Neural progenitor cell (in vitro differentiated cells): Measurements from ENCODE around the gene DLG2. TPM values are rescaled to one million over a fixed set of nuclear protein-coding genes. Genes with fewer than 3 reads are reported as not detected.

Source experiments
- DNase-seq: peaks from one replicate; pipeline ENCODE4 v3.0.0-alpha.2; 2016; ENCODE audit warnings: low spot score
- H2AFZ ChIP-seq: fragments of 200-600 bp; sonication (generic); replicated peaks from 2 replicates; pipeline ENCODE4 v1.6.1; 2016; ENCODE audit warnings: antibody characterized with exemption
- H3F3A ChIP-seq: fragments of 200-600 bp; sonication (generic); 2 replicates; pipeline ENCODE4 v1.6.1; 2016; ENCODE audit warnings: antibody characterized with exemption, low read depth
- H3K27ac ChIP-seq: fragments of 200-600 bp; sonication (generic); 2 replicates; pipeline ENCODE4 v1.5.1; 2016; ENCODE audit warnings: mild to moderate bottlenecking
- H3K27me3 ChIP-seq: fragments of 200-600 bp; sonication (generic); 2 replicates; pipeline ENCODE4 v1.6.1; 2016; ENCODE audit warnings: mild to moderate bottlenecking, moderate library complexity
- H3K36me3 ChIP-seq: fragments of 200-600 bp; sonication (generic); 2 replicates; pipeline ENCODE4 v1.5.1; 2016
- H3K4me1 ChIP-seq: fragments of 200-600 bp; sonication (generic); 2 replicates; pipeline ENCODE4 v1.6.1; 2016; ENCODE audit warnings: mixed run types
- H3K4me2 ChIP-seq: fragments of 200-600 bp; sonication (generic); 2 replicates; pipeline ENCODE4 v1.6.1; 2016
- H3K4me3 ChIP-seq: fragments of 200-600 bp; sonication (generic); 2 replicates; pipeline ENCODE4 v1.5.1; 2016
- H3K79me2 ChIP-seq: fragments of 200-600 bp; sonication (generic); 2 replicates; pipeline ENCODE4 v1.6.1; 2016; ENCODE audit warnings: low read depth
- H3K9ac ChIP-seq: fragments of 200-600 bp; sonication (generic); 2 replicates; pipeline ENCODE4 v1.6.1; 2016
- H3K9me3 ChIP-seq: fragments of 200-600 bp; sonication (generic); 2 replicates; pipeline ENCODE4 v1.5.1; 2016; ENCODE audit warnings: low read depth
- H4K20me1 ChIP-seq: fragments of 200-600 bp; sonication (generic); 2 replicates; pipeline ENCODE4 v1.6.1; 2016; ENCODE audit warnings: low read depth
- H3K27ac Mint-ChIP-seq: 3 replicates; pipeline ENCODE4 v1.8.0; 2021; ENCODE audit warnings: mixed read lengths
- H3K27me3 Mint-ChIP-seq: 2 replicates; pipeline ENCODE4 v1.8.0; 2022; ENCODE audit warnings: low read depth, mild to moderate bottlenecking, inconsistent platforms, moderate library complexity, mixed read lengths; ENCODE audit not compliant: insufficient read depth
- H3K36me3 Mint-ChIP-seq: 3 replicates; pipeline ENCODE4 v1.8.0; 2021; ENCODE audit warnings: mixed read lengths
- H3K4me1 Mint-ChIP-seq: 3 replicates; pipeline ENCODE4 v1.8.0; 2021; ENCODE audit warnings: mixed read lengths
- H3K4me3 Mint-ChIP-seq: 3 replicates; pipeline ENCODE4 v1.8.0; 2021; ENCODE audit warnings: mild to moderate bottlenecking, moderate library complexity, mixed read lengths
- H3K9me3 Mint-ChIP-seq: 3 replicates; pipeline ENCODE4 v1.8.0; 2020; ENCODE audit warnings: mixed read lengths
- CTCF ChIP-seq: fragments of 200-600 bp; sonication (generic); IDR thresholded peaks from 2 replicates; pipeline ENCODE4 v1.5.1; 2017; ENCODE audit warnings: antibody characterized with exemption, mild to moderate bottlenecking
- EZH2 ChIP-seq: fragments of 200-600 bp; sonication (generic); IDR thresholded peaks from 2 replicates; pipeline ENCODE4 v1.6.1; 2017; ENCODE audit warnings: antibody characterized with exemption, mild to moderate bottlenecking, moderate library complexity
- EZH2phosphoT487 ChIP-seq: fragments of 200-600 bp; sonication (generic); IDR thresholded peaks from 2 replicates; pipeline ENCODE4 v1.6.1; 2017; ENCODE audit warnings: antibody characterized with exemption
- total RNA-seq: library from RNA; depleted of rRNA; stranded (reverse); fragments of >200 nt; gene quantifications from 2 replicates; pipeline ENCODE4 v1.2.3, GENCODE V29; 2015; ENCODE audit warnings: low replicate concordance

The DLG2 gene
- total RNA-seq, 1 donor from 2014 or later = 7.5 TPM

- Histone ChIP-seq H3K4me2 (no peak overlapping the region), H2AFZ (no peak overlapping the region), H3F3A (no peaks in the 10 kb centered on the region), H4K20me1 (no peaks in the 10 kb centered on the region), H3K9ac (no peak overlapping the region), H3K27me3 (no peaks in the 10 kb centered on the region), H3K79me2 (no peaks in the 10 kb centered on the region), H3K36me3 (no peaks in the 10 kb centered on the region), H3K4me3 (no peak overlapping the region), H3K27ac (no peak overlapping the region), H3K9me3 (no peaks in the 10 kb centered on the region), H3K4me1 (no peaks in the 10 kb centered on the region)
- Mint-ChIP-seq H3K4me1 (no peaks in the 10 kb centered on the region), H3K36me3 (no peaks in the 10 kb centered on the region), H3K4me3 (no peak overlapping the region), H3K27me3 (no peaks in the 10 kb centered on the region), H3K27ac (no peak overlapping the region), H3K9me3 (no peaks in the 10 kb centered on the region)
- TF ChIP-seq EZH2 (no peak), EZH2phosphoT487 (no peak), CTCF (no peak)
- DNase-seq = no peak
Measured at GRCh38 chr11:84211896-84212295, 1415.2 kb downstream of the DLG2 start.

GRCh38 chr11:84194696-84195095 lies 1432.4 kb downstream of the DLG2 start:
- H3K27me3 ChIP-seq = no peaks in the 10 kb centered on the region
- H3K27ac Mint-ChIP-seq = no peak overlapping the region
- no peaks in the 10 kb centered on the region for H3F3A ChIP-seq
- DNase-seq = no peak
- no peak overlapping the region for H3K4me3 ChIP-seq
- peaks cover 7% of the 10 kb centered on the region for H3K9me3 Mint-ChIP-seq
- no peaks in the 10 kb centered on the region for H3K9me3 ChIP-seq
- H3K4me1 Mint-ChIP-seq = no peaks in the 10 kb centered on the region
- H3K4me3 Mint-ChIP-seq = no peak overlapping the region
- no peak overlapping the region for H3K4me2 ChIP-seq
- no peak overlapping the region for H3K9ac ChIP-seq
- H3K36me3 ChIP-seq = no peaks in the 10 kb centered on the region
- H3K4me1 ChIP-seq = no peaks in the 10 kb centered on the region
- no peak overlapping the region for H3K27ac ChIP-seq
- no peaks in the 10 kb centered on the region for H3K27me3 Mint-ChIP-seq
- TF ChIP-seq EZH2phosphoT487 = no peak
- TF ChIP-seq CTCF = no peak
- no peak for TF ChIP-seq EZH2
- no peaks in the 10 kb centered on the region for H4K20me1 ChIP-seq
- no peaks in the 10 kb centered on the region for H3K36me3 Mint-ChIP-seq
- H3K79me2 ChIP-seq = no peaks in the 10 kb centered on the region
- H2AFZ ChIP-seq = no peak overlapping the region

GRCh38 chr11:84193706-84194105 lies 1433.4 kb downstream of the DLG2 start:
- no peaks in the 10 kb centered on the region for H3K4me1 Mint-ChIP-seq
- no peaks in the 10 kb centered on the region for H4K20me1 ChIP-seq
- H3K4me1 ChIP-seq = no peaks in the 10 kb centered on the region
- H3K4me3 Mint-ChIP-seq = no peak overlapping the region
- no peak overlapping the region for H3K27ac Mint-ChIP-seq
- no peaks in the 10 kb centered on the region for H3K36me3 Mint-ChIP-seq
- no peak overlapping the region for H2AFZ ChIP-seq
- no peak for DNase-seq
- H3K27ac ChIP-seq = no peak overlapping the region
- H3K9ac ChIP-seq = no peak overlapping the region
- H3K27me3 Mint-ChIP-seq = no peaks in the 10 kb centered on the region
- TF ChIP-seq EZH2phosphoT487 (no peak), EZH2 (no peak), CTCF (no peak)
- H3K4me3 ChIP-seq = no peak overlapping the region
- H3K79me2 ChIP-seq = no peaks in the 10 kb centered on the region
- H3K4me2 ChIP-seq = no peak overlapping the region
- no peaks in the 10 kb centered on the region for H3K9me3 ChIP-seq
- no peaks in the 10 kb centered on the region for H3K27me3 ChIP-seq
- H3K9me3 Mint-ChIP-seq = peaks cover 7% of the 10 kb centered on the region
- no peaks in the 10 kb centered on the region for H3K36me3 ChIP-seq
- H3F3A ChIP-seq = no peaks in the 10 kb centered on the region

- H3K27me3 ChIP-seq = no peaks in the 10 kb centered on the region
- H3K9me3 Mint-ChIP-seq = peaks cover 7% of the 10 kb centered on the region
- H3K4me1 Mint-ChIP-seq = no peaks in the 10 kb centered on the region
- no peaks in the 10 kb centered on the region for H3K4me1 ChIP-seq
- no peaks in the 10 kb centered on the region for H3K9me3 ChIP-seq
- TF ChIP-seq EZH2 = no peak
- no peak for TF ChIP-seq CTCF
- no peak for TF ChIP-seq EZH2phosphoT487
- no peak overlapping the region for H3K4me3 Mint-ChIP-seq
- no peak for DNase-seq
- H3K36me3 Mint-ChIP-seq = peaks cover 2% of the 10 kb centered on the region
- no peak overlapping the region for H3K9ac ChIP-seq
- no peaks in the 10 kb centered on the region for H3K36me3 ChIP-seq
- no peaks in the 10 kb centered on the region for H3K79me2 ChIP-seq
- H4K20me1 ChIP-seq = no peaks in the 10 kb centered on the region
- no peak overlapping the region for H3K4me3 ChIP-seq
- no peak overlapping the region for H3K4me2 ChIP-seq
- H3K27me3 Mint-ChIP-seq = no peaks in the 10 kb centered on the region
- H3K27ac Mint-ChIP-seq = no peak overlapping the region
- H3F3A ChIP-seq = no peaks in the 10 kb centered on the region
- H3K27ac ChIP-seq = no peak overlapping the region
- H2AFZ ChIP-seq = no peak overlapping the region
Measured at GRCh38 chr11:84188521-84188920, 1438.6 kb downstream of the DLG2 start.
